PC-9 (cell line): ENCODE measurements around the gene C5orf22.

Experiments
- CTCF ChIP-seq: fragments of 200-600 bp; sonication (generic); conservative IDR thresholded peaks from 2 replicates; pipeline ENCODE4 v1.6.1; 2017; ENCODE audit warnings: mixed run types, antibody characterized with exemption, mild to moderate bottlenecking, moderate library complexity
- EZH2 ChIP-seq: fragments of 200-600 bp; sonication (generic); IDR thresholded peaks from 2 replicates; pipeline ENCODE4 v1.8.0; 2017; ENCODE audit warnings: antibody characterized with exemption, low read depth

GRCh38 chr5:31492869-31493268 is 39.2 kb upstream of the C5orf22 start:
- TF ChIP-seq CTCF (no peak), EZH2 (no peak)
